Stimulated activated CD8-positive, alpha-beta memory T cell treated with anti-CD3 and anti-CD28 coated beads, Interleukin-7, amount 100 ng/mL, for 24 hours (primary cell): ENCODE results near the gene RGS9BP.
A peak's percentile ranks its signal among the peaks of the same experiment; 100 is the strongest.
"Not testable (repeated sequence)": the region's sequence is repeated elsewhere in the genome, so short reads cannot be mapped to it uniquely, and the experiment has no call there.

Experiments used
- DNase-seq: peaks from one replicate; pipeline ENCODE4 v3.0.0-alpha.2; 2020; ENCODE audit warnings: low read depth

RGS9BP gene

GRCh38 chr19:32671883-32672593 is 3.6 kb upstream of the RGS9BP start:
- DNase-seq = no peak

GRCh38 chr19:32672841-32673240 is 2.8 kb upstream of the RGS9BP start:
- no peak for DNase-seq

GRCh38 chr19:32673573-32673972 is 2.1 kb upstream of the RGS9BP start:
- no peak for DNase-seq

DNA sequence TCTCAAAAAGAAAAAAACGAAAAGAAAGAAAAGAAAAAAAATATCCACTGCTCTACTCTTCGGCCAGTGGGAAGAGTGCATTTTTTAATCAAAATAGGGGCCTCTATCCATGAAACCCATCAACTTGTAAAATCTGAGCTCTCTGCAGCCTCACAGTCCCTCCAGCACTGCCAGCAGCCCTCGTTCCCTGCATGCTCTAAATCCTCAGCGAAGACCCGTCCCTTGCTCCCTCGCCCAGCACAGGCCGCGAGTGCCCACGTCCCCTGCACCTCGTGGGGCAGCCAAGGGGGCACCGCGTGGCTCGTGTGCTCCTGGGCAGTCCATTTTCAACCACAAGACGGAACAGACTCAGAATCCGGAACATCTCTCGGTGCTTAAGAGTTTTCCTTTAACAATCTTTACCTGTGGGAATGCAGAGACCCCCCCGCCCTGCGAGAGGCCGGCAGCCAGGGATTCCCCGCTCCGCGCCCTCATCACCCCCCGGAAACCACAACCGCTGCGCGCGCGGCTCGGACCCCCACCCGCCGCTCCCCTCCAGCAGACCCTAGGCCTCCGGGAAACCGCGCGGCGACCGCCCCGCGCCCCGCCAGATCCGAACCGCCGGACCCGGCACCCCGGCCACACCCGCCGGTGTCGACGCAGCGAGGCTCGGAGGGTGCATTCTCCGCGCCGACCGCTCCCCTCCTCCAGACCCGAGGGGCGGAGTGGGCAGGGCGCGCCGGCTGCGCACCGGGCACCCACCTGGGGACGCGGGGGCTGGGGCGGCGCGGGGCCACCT is 1.3 kb upstream of the RGS9BP start:
- no peak for DNase-seq

GRCh38 chr19:32674931-32675719 is 523 bp upstream of the RGS9BP start, which contains the start of gene ANKRD27:
Gene ANKRD27, minus strand, starts transcription at chr19:32675180. Its CDS starts 16,165 bp downstream, at chr19:32659015.
- peak; percentile 91 for DNase-seq

DNA sequence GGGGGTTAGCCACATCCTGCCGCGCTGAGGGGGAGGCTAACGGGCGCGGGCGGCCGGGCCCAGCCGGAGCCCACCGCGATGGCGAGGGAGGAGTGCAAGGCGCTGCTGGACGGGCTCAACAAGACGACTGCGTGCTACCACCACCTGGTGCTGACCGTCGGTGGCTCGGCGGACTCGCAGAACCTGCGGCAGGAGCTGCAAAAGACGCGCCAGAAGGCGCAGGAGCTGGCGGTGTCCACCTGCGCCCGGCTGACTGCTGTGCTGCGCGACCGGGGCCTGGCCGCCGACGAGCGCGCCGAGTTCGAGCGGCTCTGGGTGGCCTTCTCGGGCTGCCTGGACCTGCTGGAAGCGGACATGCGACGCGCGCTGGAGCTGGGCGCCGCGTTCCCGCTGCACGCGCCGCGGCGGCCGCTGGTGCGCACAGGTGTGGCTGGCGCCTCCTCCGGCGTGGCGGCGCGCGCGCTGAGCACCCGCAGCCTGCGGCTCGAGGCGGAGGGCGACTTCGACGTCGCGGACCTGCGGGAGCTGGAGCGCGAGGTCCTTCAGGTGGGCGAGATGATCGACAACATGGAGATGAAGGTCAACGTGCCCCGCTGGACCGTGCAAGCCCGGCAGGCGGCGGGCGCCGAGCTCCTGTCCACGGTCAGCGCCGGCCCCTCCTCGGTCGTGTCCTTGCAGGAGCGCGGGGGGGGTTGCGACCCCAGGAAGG is 692 bp downstream of the RGS9BP start:
- no peak for DNase-seq

DNA sequence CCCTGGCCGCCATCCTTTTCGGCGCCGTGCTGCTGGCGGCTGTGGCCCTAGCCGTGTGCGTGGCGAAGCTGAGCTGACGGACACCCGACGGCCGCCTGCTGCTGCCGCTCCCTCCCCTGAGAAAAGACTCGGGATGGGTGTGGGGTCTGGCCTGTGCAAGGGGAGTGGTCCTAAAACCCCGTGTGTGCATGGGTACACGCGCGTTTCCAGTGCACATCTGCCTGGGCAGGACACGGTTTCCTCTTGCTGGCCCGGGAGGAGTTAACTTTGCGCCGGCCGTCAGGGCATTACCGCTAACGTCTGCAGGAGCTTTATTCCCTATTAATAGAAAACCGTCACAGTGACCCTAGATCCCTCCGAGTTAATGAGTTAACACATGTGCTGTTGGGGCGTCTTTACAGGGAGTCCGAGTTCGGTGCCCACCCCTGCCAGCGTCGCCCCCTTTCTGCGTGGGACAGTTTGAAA is 1.3 kb downstream of the RGS9BP start:
- no peak for DNase-seq

DNA sequence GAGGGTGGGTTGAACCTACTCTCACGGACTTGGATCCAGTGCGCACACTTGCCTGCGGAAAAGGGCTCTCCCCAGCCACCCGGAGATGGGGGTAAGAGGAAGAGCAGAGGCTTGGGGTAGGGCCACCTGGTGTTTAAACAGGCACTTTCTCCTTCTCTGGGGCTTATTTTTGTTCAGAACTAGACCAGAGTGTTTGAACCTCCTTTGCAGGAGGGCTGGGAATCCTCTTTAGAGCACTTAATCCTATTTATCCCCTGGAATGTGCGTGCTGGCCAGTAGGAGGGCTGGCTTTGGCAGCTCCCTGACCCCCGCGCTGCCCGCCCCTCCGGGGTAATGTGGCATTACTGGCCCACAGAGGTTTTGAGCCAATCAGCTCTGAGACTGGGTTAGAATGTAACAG is 2.0 kb downstream of the RGS9BP start:
- no peak for DNase-seq

DNA sequence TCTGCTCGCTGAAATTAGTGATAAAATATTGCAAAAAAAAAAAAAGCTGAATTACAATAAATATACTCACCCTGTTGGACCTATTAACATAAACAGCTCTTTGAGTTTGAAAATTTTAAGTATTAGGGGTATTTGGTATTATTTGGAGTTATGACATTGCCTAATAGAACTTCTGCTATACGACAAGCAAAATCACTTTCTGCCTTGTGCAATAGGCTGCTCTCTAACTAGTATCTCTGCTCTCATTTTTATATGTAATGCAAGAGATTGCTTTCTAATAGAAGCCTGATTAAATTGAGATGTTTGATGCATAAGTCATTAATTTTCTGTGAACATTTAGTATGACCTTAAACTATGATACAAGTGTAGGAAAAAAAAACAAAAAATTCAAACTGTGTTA is 5.3 kb downstream of the RGS9BP start:
- no peak for DNase-seq

GRCh38 chr19:32682317-32682716 is 6.7 kb downstream of the RGS9BP start:
- DNase-seq = no peak

DNA sequence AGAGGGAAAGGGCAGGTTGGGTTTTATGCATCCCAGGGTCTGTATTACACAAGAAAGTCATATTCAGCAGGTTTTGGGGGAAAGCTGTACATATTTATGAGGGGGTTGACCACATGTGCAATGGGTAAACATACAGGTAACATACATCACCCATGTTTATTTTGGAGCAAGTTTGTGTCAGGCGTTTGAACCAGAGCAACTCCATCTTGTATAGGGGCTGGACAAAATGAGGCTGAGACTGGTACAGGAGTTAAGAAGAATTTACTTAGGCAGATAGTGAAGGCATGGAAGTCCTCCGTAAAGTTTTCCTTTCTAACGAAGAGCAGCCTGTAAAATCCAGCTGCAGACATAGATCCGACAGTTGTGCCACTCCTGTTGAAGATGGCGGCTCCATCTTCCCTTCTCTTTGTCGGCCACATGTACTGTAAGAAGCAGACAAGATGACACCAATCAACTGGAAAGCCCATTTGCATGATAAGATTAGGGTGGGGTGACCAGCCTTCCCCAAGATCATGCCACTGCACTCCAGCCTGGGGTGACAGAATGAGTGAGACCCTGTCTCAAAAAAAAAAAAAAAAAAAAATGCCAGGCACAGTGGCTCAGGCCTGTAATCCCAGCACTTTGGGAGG is 11.3 kb downstream of the RGS9BP start:
- DNase-seq = no peak

DNA sequence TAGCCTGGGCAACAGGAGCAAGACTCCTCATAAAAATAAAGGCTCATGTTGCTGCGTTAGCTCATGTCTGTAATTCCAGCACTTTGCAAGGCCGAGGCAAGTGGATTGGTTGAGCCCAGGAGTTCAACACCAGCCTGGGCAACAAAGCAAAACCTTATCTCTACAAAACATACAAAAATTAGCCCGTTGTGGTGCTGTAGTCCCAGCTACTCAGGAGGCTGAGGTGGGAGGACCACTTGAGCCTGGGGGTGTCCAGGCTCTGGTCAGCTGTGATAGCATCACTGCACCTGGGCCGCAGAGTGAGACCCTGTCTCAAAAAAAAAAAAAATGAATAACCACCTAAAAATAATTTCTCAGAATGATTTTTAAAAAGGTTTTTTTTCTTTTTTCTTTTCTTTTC is 12.0 kb downstream of the RGS9BP start:
- DNase-seq = no peak

GRCh38 chr19:32688311-32688710 is 12.7 kb downstream of the RGS9BP start:
- DNase-seq = no peak

DNA sequence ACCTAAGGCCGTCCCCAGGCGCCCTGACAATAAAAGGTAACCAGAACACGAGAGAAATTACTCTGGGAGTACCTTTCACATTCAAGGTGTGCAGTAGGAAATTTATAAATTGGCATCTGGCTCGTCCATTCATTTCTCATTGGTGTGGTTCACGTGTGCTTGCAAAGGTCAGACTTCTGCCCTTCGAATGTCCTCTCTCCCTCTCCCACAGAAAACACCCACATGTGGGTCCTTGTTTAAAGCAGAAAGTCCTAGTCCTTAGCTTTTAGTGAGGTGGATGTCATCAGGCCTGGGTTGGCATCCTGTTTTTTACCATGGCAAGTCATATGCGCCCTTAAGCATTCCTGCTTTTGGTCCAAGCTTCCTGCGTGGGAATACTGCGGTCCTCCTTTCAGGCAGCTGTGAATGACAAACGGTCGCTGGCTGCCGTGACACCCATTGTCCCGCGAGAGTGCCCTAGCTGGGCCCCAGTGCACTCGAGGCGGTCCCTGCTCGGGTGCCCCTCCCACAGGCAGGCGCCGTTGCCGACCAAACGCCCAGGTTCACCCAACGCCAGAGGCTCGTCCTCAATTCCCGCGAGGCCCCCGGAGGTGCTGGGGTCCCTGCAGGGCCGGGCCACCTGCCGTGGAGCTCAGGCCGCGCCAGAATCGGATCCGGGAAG is 15.8 kb downstream of the RGS9BP start, which contains the start of gene NUDT19:
Gene NUDT19 (plus strand): TSS at position 531 of the 661 bp plus-strand sequence. CDS start 140 bp downstream, outside the sequence.
- peak; percentile 70 for DNase-seq

DNA sequence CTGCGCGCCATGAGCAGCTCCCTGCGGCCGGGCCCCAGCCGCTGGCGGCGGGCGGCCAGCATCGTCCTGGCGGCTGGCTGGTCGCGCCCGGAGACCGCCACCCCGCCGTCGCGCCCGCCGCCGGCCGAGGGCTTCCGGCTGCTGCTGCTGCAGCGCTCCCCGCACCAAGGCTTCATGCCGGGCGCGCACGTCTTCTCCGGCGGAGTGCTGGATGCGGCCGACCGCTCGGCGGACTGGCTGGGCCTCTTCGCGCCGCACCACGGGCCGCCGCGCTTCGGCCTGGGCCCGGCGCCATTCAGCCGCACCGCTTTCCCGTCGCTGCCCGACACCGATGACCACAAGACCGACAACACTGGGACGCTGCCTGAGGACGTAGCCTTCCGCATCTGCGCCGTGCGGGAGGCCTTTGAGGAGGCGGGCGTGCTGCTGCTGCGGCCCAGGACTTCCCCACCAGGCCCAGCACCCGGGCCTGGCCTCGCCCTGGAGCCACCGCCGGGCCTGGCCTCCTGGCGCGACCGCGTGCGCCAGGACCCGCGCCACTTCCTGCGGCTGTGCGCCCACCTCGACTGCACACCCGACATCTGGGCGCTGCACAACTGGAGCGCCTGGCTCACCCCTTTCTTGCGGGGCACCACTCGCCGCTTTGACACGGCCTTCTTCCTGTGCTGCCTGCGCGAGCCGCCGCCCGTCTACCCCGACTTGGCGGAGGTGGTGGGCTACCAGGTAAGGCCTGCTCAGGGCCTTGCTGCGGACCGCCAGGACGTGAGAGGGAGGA is 16.5 kb downstream of the RGS9BP start:
- no peak for DNase-seq

DNA sequence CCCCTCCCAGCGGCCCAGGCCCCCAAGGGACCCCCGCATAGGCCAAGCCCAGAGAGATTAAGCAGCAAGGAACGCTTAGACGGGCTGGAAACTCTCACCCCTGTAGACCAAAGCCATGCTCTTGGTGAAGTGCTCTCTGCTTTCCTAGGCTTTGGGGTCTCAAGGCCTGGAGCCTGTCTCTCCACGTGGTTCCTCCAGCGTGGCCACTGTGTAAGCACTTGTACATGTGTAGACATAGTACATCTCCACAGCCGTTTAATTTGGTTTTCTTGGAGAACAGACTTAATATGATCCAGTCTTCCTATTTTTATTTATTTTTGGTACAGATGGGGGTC is 17.0 kb downstream of the RGS9BP start:
- DNase-seq = no peak

GRCh38 chr19:32693151-32694108 is 17.8 kb downstream of the RGS9BP start:
- DNase-seq = not testable (repeated sequence)

DNA sequence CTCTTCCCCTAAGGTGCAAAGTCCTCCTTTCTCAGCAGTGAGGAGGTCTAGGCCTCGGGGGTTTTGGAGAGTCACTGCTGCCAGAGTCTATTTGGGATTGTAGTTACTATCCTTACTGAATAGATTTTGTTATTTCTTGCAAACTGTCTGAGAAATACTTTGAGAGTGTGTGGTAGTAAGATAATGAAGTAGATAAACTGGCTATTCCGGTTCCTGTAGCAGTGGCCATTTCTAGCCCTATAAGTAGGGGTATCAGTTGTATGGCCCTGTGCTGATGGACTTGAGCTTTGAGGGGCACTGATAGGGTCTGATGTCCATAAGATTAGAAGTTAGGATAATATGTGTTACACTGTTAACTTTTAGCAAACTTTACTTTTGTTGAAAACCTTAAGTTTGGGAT is 18.7 kb downstream of the RGS9BP start:
- not testable (repeated sequence) for DNase-seq

DNA sequence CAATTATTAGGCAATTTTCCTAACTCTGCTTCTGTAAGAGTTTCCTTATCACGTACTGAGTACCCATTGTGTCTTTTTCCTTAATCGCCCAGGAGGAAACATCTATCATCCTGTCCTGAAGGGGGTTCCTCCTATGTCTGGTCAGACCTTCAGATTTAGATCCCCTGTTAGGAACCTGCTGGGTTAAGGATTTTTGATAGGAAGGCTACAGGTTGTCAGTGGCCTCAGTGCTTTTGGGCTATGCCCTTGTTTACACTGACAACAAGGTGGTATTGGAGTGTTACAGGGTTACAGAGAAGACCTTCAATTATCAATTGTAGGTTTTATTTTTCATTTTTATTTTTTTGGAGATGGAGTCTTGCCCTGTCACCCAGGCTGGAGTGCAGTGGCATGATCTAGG is 19.2 kb downstream of the RGS9BP start:
- DNase-seq = not testable (repeated sequence)
